CD14-positive monocyte (primary cell): ENCODE data around the gene ARHGAP15. TPM values are rescaled to one million over a fixed set of nuclear protein-coding genes. Genes with fewer than 3 reads are reported as not detected.

Experiments used
- DNase-seq, 3 donors: peaks; one replicate each; pipeline ENCODE4 v3.0.0-alpha.2; 2011 to 2022
- H2AFZ ChIP-seq: 2 replicates; pipeline ENCODE4 v1.6.0; 2012; ENCODE audit warnings: mild to moderate bottlenecking, low read depth, low read length, inconsistent platforms; ENCODE audit not compliant: insufficient read depth, poor library complexity, severe bottlenecking
- H3K27ac ChIP-seq, 2 donors: 1 replicate in 1 of 2; 2 replicates in 1 of 2; pipeline ENCODE4 v1.5.1; 2012 to 2013; ENCODE audit warnings: low read length in 2 of 2, control low read depth in 1 of 2, inconsistent platforms in 1 of 2, low read depth in 1 of 2, mild to moderate bottlenecking in 1 of 2
- H3K27me3 ChIP-seq, 2 donors: one replicate each; pipeline versions ENCODE4 v1.6.0 to v1.6.1; 2011 to 2013; ENCODE audit warnings: low read length in 2 of 2; ENCODE audit not compliant: control insufficient read depth in 2 of 2, insufficient read depth in 2 of 2
- H3K36me3 ChIP-seq, 2 donors: replicated peaks in 1 of 2; 1 replicate in 1 of 2; 2 replicates in 1 of 2; pipeline versions ENCODE4 v1.5.1 to v1.6.1; 2012 to 2013; ENCODE audit warnings: low read length in 2 of 2, control low read depth in 1 of 2, inconsistent platforms in 1 of 2, mild to moderate bottlenecking in 1 of 2; ENCODE audit not compliant: insufficient read depth in 2 of 2, control insufficient read depth in 1 of 2
- H3K4me1 ChIP-seq, 2 donors: 1 replicate in 1 of 2; 2 replicates in 1 of 2; pipeline versions ENCODE4 v1.5.1 to v1.6.1; 2012 to 2013; ENCODE audit warnings: low read length in 2 of 2, control low read depth in 1 of 2, inconsistent platforms in 1 of 2, mild to moderate bottlenecking in 1 of 2, moderate library complexity in 1 of 2; ENCODE audit not compliant: insufficient read depth in 2 of 2, control insufficient read depth in 1 of 2
- H3K4me2 ChIP-seq: replicated peaks from 2 replicates; pipeline ENCODE3; 2012; ENCODE audit warnings: low read length, moderate library complexity, mild to moderate bottlenecking; ENCODE audit not compliant: poor library complexity, severe bottlenecking; ENCODE audit errors: extremely low read depth
- H3K4me3 ChIP-seq, 3 experiments: fragments of 200-600 bp in 1 of 3; sonication (generic) in 1 of 3; replicated peaks in 1 of 3; 1 replicate in 2 of 3; 2 replicates in 1 of 3; pipeline ENCODE4 v1.5.1; 2011 to 2013; ENCODE audit warnings: low read length in 3 of 3, mild to moderate bottlenecking in 3 of 3, control low read depth in 2 of 3, low read depth in 2 of 3, inconsistent platforms in 1 of 3, moderate library complexity in 1 of 3
- H3K79me2 ChIP-seq: 2 replicates; pipeline ENCODE4 v1.6.0; 2012; ENCODE audit warnings: mild to moderate bottlenecking, control low read depth, inconsistent platforms, low read length, moderate library complexity; ENCODE audit not compliant: insufficient read depth
- H3K9ac ChIP-seq: 2 replicates; pipeline ENCODE4 v1.6.0; 2017; ENCODE audit warnings: low read length, mild to moderate bottlenecking; ENCODE audit not compliant: insufficient read depth, poor library complexity, severe bottlenecking
- H3K9me3 ChIP-seq, 2 donors: replicated peaks in 1 of 2; 1 replicate in 1 of 2; 2 replicates in 1 of 2; pipeline versions ENCODE4 v1.5.1 to v1.6.1; 2012 to 2013; ENCODE audit warnings: low read length in 2 of 2, control low read depth in 1 of 2; ENCODE audit not compliant: control insufficient read depth in 1 of 2, insufficient read depth in 1 of 2
- H4K20me1 ChIP-seq: 2 replicates; pipeline ENCODE4 v1.6.0; 2012; ENCODE audit warnings: mild to moderate bottlenecking, low read length, control low read depth, moderate library complexity; ENCODE audit not compliant: insufficient read depth
- H3K27ac Mint-ChIP-seq, 7 donors: one replicate each; pipeline ENCODE4 v1.8.0; 2020; ENCODE audit warnings: mild to moderate bottlenecking in 7 of 7, mixed read lengths in 7 of 7, moderate library complexity in 6 of 7, inconsistent platforms in 2 of 7
- H3K27me3 Mint-ChIP-seq, 3 donors: one replicate each; pipeline ENCODE4 v1.8.0; 2021 to 2022; ENCODE audit warnings: low read depth in 3 of 3, mild to moderate bottlenecking in 3 of 3, mixed read lengths in 3 of 3, moderate library complexity in 3 of 3, inconsistent platforms in 1 of 3
- H3K36me3 Mint-ChIP-seq, 2 donors: one replicate each; pipeline ENCODE4 v1.8.0; 2020; ENCODE audit warnings: mixed read lengths in 2 of 2, inconsistent platforms in 1 of 2, mild to moderate bottlenecking in 1 of 2
- H3K4me1 Mint-ChIP-seq: one replicate; pipeline ENCODE4 v1.8.0; 2020; ENCODE audit warnings: mild to moderate bottlenecking, mixed read lengths
- H3K4me3 Mint-ChIP-seq, 2 donors: one replicate each; pipeline ENCODE4 v1.8.0; 2020; ENCODE audit warnings: mild to moderate bottlenecking in 2 of 2, mixed read lengths in 2 of 2, moderate library complexity in 1 of 2
- H3K9me3 Mint-ChIP-seq, 7 donors: one replicate each; pipeline ENCODE4 v1.8.0; 2020 to 2022; ENCODE audit warnings: mixed read lengths in 7 of 7, mild to moderate bottlenecking in 6 of 7, moderate library complexity in 6 of 7, inconsistent platforms in 2 of 7
- CTCF ChIP-seq: fragments of 200-600 bp; IDR thresholded peaks from one replicate; pipeline ENCODE4 v1.8.0; 2022; ENCODE audit warnings: antibody characterized with exemption, mild to moderate bottlenecking
- WGBS: methylation state at CpG from one replicate; pipeline ENCODE4 v1.1.5; 2013; ENCODE audit warnings: missing lambda C conversion rate; ENCODE audit not compliant: insufficient coverage; 5-methylcytosine and 5-hydroxymethylcytosine counted together
- intact Hi-C, 2 donors: fragments of 100-400 bp; cut with micrococcal nuclease; formaldehyde crosslinking; loops; one replicate each; pipeline versions ENCODE4 v1.15.0 to v1.15.1; 2023
- polyA plus RNA-seq, 3 donors: library from polyadenylated mRNA; depleted of rRNA in 1 of 3; unstranded in 2 of 3; stranded (reverse) in 1 of 3; fragments of 300-500 nt in 2 of 3; fragments of >200 nt in 1 of 3; fragmentation: Illumina TruSeq in 2 of 3; gene quantifications; 1 replicate in 2 of 3; 2 replicates in 1 of 3; pipeline ENCODE4 v1.2.3, GENCODE V29; 2012 to 2021

The ARHGAP15 gene
- polyA plus RNA-seq, 3 donors, result 35.4 to 50.9 (median 50.7) TPM

- 100% methylated on average over 1 of the region's 2 CpGs for WGBS
- H3K4me3 ChIP-seq, result no peak overlapping the region
- H3K36me3 ChIP-seq, result peaks cover 0 to 18% of the 10 kb centered on the region in 2 donors
- Mint-ChIP-seq H3K27ac (no peak overlapping the region), H3K9me3 (no peaks in the 10 kb centered on the region), H3K4me1 (peaks cover 24% of the 10 kb centered on the region), H3K27me3 (no peaks in the 10 kb centered on the region), H3K4me3 (no peak overlapping the region), H3K36me3 (peaks cover 26 to 37% of the 10 kb centered on the region in 2 donors)
- intact Hi-C loops, result no loop called here
- no peak overlapping the region for H3K9ac ChIP-seq
- no peaks in the 10 kb centered on the region for H3K79me2 ChIP-seq
- H3K27me3 ChIP-seq, result no peaks in the 10 kb centered on the region
- no peak overlapping the region for H3K27ac ChIP-seq
- TF ChIP-seq CTCF, result no peak
- no peak overlapping the region for H2AFZ ChIP-seq
- DNase-seq, result no peak
- H3K4me2 ChIP-seq, result no peak overlapping the region
- H4K20me1 ChIP-seq, result no peaks in the 10 kb centered on the region
- H3K9me3 ChIP-seq, result no peaks in the 10 kb centered on the region
- peaks cover 5 to 9% of the 10 kb centered on the region in 2 donors for H3K4me1 ChIP-seq
These were observed 375.2 kb downstream of the ARHGAP15 start for GRCh38 chr2:143504397-143504796.

GRCh38 chr2:143505542-143505941 is 376.3 kb downstream of the ARHGAP15 start:
- intact Hi-C loops, result no loop called here
- DNase-seq, result no peak
- Mint-ChIP-seq H3K9me3 (no peaks in the 10 kb centered on the region), H3K27me3 (no peaks in the 10 kb centered on the region), H3K4me1 (peaks cover 24% of the 10 kb centered on the region), H3K4me3 (no peak overlapping the region), H3K27ac (no peak overlapping the region), H3K36me3 (peaks cover 28 to 37% of the 10 kb centered on the region in 2 donors)
- no peak for TF ChIP-seq CTCF
- Histone ChIP-seq H3K4me3 (no peak overlapping the region), H3K79me2 (no peaks in the 10 kb centered on the region), H2AFZ (no peak overlapping the region), H3K4me2 (no peak overlapping the region), H3K9ac (no peak overlapping the region), H3K9me3 (no peaks in the 10 kb centered on the region), H3K4me1 (peaks cover 5 to 9% of the 10 kb centered on the region in 2 donors), H4K20me1 (no peaks in the 10 kb centered on the region), H3K27ac (no peak overlapping the region), H3K27me3 (no peaks in the 10 kb centered on the region), H3K36me3 (peaks cover 0 to 22% of the 10 kb centered on the region in 2 donors)
- no CpG with 5 or more reads among the region's 1 CpG for WGBS
